Activated naive CD4-positive, alpha-beta T cell treated with anti-CD3 and anti-CD28 coated beads, Interleukin-2, amount 50 U/mL, for 16 hours (primary cell): Measurements from ENCODE around the gene ZBTB22.
"Not testable (repeated sequence)": the region's sequence is repeated elsewhere in the genome, so short reads cannot be mapped to it uniquely, and the experiment has no call there.

ENCODE experiments used
- DNase-seq: peaks from one replicate; pipeline ENCODE4 v3.0.0-alpha.2; 2020

Gene ZBTB22

GRCh38 chr6:33299237-33299944, 18.2 kb downstream of the ZBTB22 start:
- peak; percentile 92 for DNase-seq

- peak; percentile 54 for DNase-seq
Measured at GRCh38 chr6:33298773-33299236, 18.7 kb downstream of the ZBTB22 start, which contains the start of gene RGL2. Gene RGL2, minus strand, starts transcription at chr6:33298942. Its CDS starts 332 bp downstream, at chr6:33298610.

- peak; percentile 54 for DNase-seq
Measured at GRCh38 chr6:33297956-33298772, 19.4 kb downstream of the ZBTB22 start.

- DNase-seq = no peak
Measured at GRCh38 chr6:33297406-33297955, 20.1 kb downstream of the ZBTB22 start.

- no peak for DNase-seq
Measured at GRCh38 chr6:33296797-33297405, 20.6 kb downstream of the ZBTB22 start.

GRCh38 chr6:33295621-33296369, 21.7 kb downstream of the ZBTB22 start:
- DNase-seq = no peak

GRCh38 chr6:33294086-33294823, 23.3 kb downstream of the ZBTB22 start:
- no peak for DNase-seq

GRCh38 chr6:33292996-33293682, 24.4 kb downstream of the ZBTB22 start:
- no peak for DNase-seq

- DNase-seq = no peak
Measured at GRCh38 chr6:33290459-33290858, 27.1 kb downstream of the ZBTB22 start.

GRCh38 chr6:33289784-33290315, 27.7 kb downstream of the ZBTB22 start:
- DNase-seq = no peak

GRCh38 chr6:33288921-33289783, 28.4 kb downstream of the ZBTB22 start, which contains the start of the genes PFDN6 and WDR46:
Gene PFDN6, plus strand, starts transcription at chr6:33289601. Its CDS starts 256 bp downstream, at chr6:33289857.
Gene WDR46, minus strand, starts transcription at chr6:33289239. Its CDS starts 69 bp downstream, at chr6:33289170.
- peak; percentile 81 for DNase-seq

GRCh38 chr6:33288141-33288920, 29.2 kb downstream of the ZBTB22 start:
- DNase-seq = no peak

- no peak for DNase-seq
Measured at GRCh38 chr6:33286946-33287914, 30.3 kb downstream of the ZBTB22 start.

- DNase-seq = not testable (repeated sequence)
Measured at GRCh38 chr6:33285214-33285613, 32.3 kb downstream of the ZBTB22 start.

GRCh38 chr6:33280539-33280938, 37.0 kb downstream of the ZBTB22 start:
- DNase-seq = no peak

GRCh38 chr6:33279971-33280511, 37.5 kb downstream of the ZBTB22 start:
- DNase-seq = no peak

- no peak for DNase-seq
Measured at GRCh38 chr6:33279257-33279695, 38.3 kb downstream of the ZBTB22 start.
